Liver (tissue), 3 donors: Measurements from ENCODE around the gene GALNTL6.

Experiments
- GABPA ChIP-seq, 2 donors: IDR thresholded peaks in 1 of 2; conservative IDR thresholded peaks in 1 of 2; 2 replicates each; pipeline ENCODE4 v1.6.1; 2016; ENCODE audit warnings: antibody characterized with exemption in 2 of 2, mild to moderate bottlenecking in 1 of 2, moderate library complexity in 1 of 2
- JUND ChIP-seq, 2 donors: IDR thresholded peaks; 2 replicates each; pipeline ENCODE4 v1.6.1; 2016; ENCODE audit warnings: antibody characterized with exemption in 2 of 2
- NR2F2 ChIP-seq: IDR thresholded peaks from 2 replicates; pipeline ENCODE4 v1.6.1; 2016; ENCODE audit warnings: antibody characterized with exemption
- RAD21 ChIP-seq, 2 donors: IDR thresholded peaks; 2 replicates each; pipeline ENCODE4 v1.6.1; 2016; ENCODE audit warnings: antibody characterized with exemption in 2 of 2, mild to moderate bottlenecking in 2 of 2
- RXRA ChIP-seq, 2 donors: IDR thresholded peaks; 2 replicates each; pipeline ENCODE4 v1.6.1; 2017 to 2018; ENCODE audit warnings: antibody characterized with exemption in 2 of 2, mild to moderate bottlenecking in 1 of 2
- SP1 ChIP-seq: IDR thresholded peaks from 2 replicates; pipeline ENCODE4 v1.6.1; 2018; ENCODE audit warnings: antibody characterized with exemption, mild to moderate bottlenecking
- TAF1 ChIP-seq: conservative IDR thresholded peaks from 2 replicates; pipeline ENCODE4 v1.6.1; 2016; ENCODE audit warnings: antibody characterized with exemption, mild to moderate bottlenecking
- YY1 ChIP-seq: IDR thresholded peaks from 2 replicates; pipeline ENCODE4 v1.6.1; 2016; ENCODE audit warnings: antibody characterized with exemption, mild to moderate bottlenecking
- TF ChIP-seq, protein P1 (sequence below): fragments of 150-350 bp; IDR thresholded peaks from 2 replicates; pipeline ENCODE4 v1.5.1; 2017; ENCODE audit warnings: improper control_type of control experiment, low read depth, low read length; ENCODE audit not compliant: missing input control
- TF ChIP-seq, protein P2 (sequence below): IDR thresholded peaks from 2 replicates; pipeline ENCODE4 v1.6.1; 2016; ENCODE audit warnings: antibody characterized with exemption, mild to moderate bottlenecking
- TF ChIP-seq, protein P3 (sequence below): IDR thresholded peaks from 2 replicates; pipeline ENCODE4 v1.6.1; 2016; ENCODE audit warnings: antibody characterized with exemption
- TF ChIP-seq, protein P4 (sequence below): IDR thresholded peaks from 2 replicates; pipeline ENCODE4 v1.6.1; 2016; ENCODE audit warnings: antibody characterized with exemption
- donor health status: healthy.
- donor health status: healthy.

DNA sequence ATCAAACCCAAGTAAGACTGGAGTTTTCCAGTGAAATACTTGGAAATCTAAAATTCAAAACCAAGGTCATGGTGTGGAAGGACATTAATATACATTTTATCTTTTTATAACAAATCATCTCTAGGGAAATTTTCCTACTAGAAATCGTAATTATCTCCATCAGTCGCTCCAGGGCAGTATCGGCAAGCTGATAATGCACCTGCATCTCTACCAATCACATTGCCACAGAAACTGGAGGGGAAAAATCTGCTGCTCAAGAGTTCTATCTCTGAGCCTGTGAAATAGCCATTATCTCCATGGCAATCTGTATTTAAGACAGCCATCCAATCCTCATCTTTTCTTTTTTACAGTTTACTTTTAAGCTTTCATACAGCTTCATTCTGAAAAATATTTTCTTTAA, 817.1 kb downstream of the GALNTL6 start:
- TF ChIP-seq, protein P1, sequence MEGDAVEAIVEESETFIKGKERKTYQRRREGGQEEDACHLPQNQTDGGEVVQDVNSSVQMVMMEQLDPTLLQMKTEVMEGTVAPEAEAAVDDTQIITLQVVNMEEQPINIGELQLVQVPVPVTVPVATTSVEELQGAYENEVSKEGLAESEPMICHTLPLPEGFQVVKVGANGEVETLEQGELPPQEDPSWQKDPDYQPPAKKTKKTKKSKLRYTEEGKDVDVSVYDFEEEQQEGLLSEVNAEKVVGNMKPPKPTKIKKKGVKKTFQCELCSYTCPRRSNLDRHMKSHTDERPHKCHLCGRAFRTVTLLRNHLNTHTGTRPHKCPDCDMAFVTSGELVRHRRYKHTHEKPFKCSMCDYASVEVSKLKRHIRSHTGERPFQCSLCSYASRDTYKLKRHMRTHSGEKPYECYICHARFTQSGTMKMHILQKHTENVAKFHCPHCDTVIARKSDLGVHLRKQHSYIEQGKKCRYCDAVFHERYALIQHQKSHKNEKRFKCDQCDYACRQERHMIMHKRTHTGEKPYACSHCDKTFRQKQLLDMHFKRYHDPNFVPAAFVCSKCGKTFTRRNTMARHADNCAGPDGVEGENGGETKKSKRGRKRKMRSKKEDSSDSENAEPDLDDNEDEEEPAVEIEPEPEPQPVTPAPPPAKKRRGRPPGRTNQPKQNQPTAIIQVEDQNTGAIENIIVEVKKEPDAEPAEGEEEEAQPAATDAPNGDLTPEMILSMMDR, result no peak
- TF ChIP-seq, protein P2, sequence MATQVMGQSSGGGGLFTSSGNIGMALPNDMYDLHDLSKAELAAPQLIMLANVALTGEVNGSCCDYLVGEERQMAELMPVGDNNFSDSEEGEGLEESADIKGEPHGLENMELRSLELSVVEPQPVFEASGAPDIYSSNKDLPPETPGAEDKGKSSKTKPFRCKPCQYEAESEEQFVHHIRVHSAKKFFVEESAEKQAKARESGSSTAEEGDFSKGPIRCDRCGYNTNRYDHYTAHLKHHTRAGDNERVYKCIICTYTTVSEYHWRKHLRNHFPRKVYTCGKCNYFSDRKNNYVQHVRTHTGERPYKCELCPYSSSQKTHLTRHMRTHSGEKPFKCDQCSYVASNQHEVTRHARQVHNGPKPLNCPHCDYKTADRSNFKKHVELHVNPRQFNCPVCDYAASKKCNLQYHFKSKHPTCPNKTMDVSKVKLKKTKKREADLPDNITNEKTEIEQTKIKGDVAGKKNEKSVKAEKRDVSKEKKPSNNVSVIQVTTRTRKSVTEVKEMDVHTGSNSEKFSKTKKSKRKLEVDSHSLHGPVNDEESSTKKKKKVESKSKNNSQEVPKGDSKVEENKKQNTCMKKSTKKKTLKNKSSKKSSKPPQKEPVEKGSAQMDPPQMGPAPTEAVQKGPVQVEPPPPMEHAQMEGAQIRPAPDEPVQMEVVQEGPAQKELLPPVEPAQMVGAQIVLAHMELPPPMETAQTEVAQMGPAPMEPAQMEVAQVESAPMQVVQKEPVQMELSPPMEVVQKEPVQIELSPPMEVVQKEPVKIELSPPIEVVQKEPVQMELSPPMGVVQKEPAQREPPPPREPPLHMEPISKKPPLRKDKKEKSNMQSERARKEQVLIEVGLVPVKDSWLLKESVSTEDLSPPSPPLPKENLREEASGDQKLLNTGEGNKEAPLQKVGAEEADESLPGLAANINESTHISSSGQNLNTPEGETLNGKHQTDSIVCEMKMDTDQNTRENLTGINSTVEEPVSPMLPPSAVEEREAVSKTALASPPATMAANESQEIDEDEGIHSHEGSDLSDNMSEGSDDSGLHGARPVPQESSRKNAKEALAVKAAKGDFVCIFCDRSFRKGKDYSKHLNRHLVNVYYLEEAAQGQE, result no peak
- TF ChIP-seq RAD21 (IDR thresholded peaks at IDR 0.05) (no peak), TAF1 (no peak), JUND (IDR thresholded peaks at IDR 0.05) (no peak), YY1 (no peak), NR2F2 (no peak), RXRA (IDR thresholded peaks at IDR 0.05) (no peak), SP1 (no peak), GABPA (IDR thresholded peaks at IDR 0.05 in 1 of 2, conservative IDR thresholded peaks at IDR 0.05 in 1 of 2) (no peak)
- TF ChIP-seq, protein P3, sequence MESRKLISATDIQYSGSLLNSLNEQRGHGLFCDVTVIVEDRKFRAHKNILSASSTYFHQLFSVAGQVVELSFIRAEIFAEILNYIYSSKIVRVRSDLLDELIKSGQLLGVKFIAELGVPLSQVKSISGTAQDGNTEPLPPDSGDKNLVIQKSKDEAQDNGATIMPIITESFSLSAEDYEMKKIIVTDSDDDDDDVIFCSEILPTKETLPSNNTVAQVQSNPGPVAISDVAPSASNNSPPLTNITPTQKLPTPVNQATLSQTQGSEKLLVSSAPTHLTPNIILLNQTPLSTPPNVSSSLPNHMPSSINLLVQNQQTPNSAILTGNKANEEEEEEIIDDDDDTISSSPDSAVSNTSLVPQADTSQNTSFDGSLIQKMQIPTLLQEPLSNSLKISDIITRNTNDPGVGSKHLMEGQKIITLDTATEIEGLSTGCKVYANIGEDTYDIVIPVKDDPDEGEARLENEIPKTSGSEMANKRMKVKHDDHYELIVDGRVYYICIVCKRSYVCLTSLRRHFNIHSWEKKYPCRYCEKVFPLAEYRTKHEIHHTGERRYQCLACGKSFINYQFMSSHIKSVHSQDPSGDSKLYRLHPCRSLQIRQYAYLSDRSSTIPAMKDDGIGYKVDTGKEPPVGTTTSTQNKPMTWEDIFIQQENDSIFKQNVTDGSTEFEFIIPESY, result no peak
- TF ChIP-seq, protein P4, sequence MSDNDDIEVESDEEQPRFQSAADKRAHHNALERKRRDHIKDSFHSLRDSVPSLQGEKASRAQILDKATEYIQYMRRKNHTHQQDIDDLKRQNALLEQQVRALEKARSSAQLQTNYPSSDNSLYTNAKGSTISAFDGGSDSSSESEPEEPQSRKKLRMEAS, result no peak
